B cell (primary cell): ENCODE measurements around the gene COL4A1. TPM values are rescaled to one million over a fixed set of nuclear protein-coding genes. Genes with fewer than 3 reads are reported as not detected.

Experiments used
- ATAC-seq: fragments of 200-7000 bp; cut with Tn5 transposase; one replicate; pipeline ENCODE4 v1.10.0; 2021; ENCODE audit warnings: low read depth, mild to moderate bottlenecking, moderate number of reproducible peaks, moderate library complexity
- CTCF ChIA-PET: fragments of 350-600 bp; sonication (Branson Sonifier 250); formaldehyde crosslinking; loops from one replicate; lab custom pipeline; 2021; ENCODE audit warnings: antibody characterized with exemption, inconsistent platforms; lab: Charles Lee
- POLR2A ChIA-PET: fragments of 350-600 bp; sonication (Branson Sonifier 250); formaldehyde crosslinking; loops from one replicate; lab custom pipeline; 2021; ENCODE audit warnings: antibody characterized with exemption; lab: Charles Lee
- DNase-seq: peaks from one replicate; pipeline ENCODE4 v3.0.0; 2013
- H2AFZ ChIP-seq: 2 replicates; pipeline ENCODE4 v1.6.1; 2012; ENCODE audit warnings: mild to moderate bottlenecking, low read depth, low read length; ENCODE audit not compliant: insufficient read depth, poor library complexity, severe bottlenecking
- H3K27ac ChIP-seq, 2 donors: 1 replicate in 1 of 2; 2 replicates in 1 of 2; pipeline ENCODE4 v1.5.1; 2012 to 2013; ENCODE audit warnings: low read length in 2 of 2, mild to moderate bottlenecking in 2 of 2, moderate library complexity in 1 of 2
- H3K27me3 ChIP-seq, 4 experiments: fragments of 200-600 bp in 1 of 4; sonication (generic) in 1 of 4; replicated peaks in 1 of 4; 1 replicate in 2 of 4; 2 replicates in 2 of 4; pipeline versions ENCODE4 v1.6.1 to v1.7.0; 2013 to 2016; ENCODE audit warnings: low read length in 3 of 4, mild to moderate bottlenecking in 2 of 4, mixed read lengths in 1 of 4, moderate library complexity in 1 of 4; ENCODE audit not compliant: insufficient read depth in 4 of 4, control insufficient read depth in 3 of 4; ENCODE audit errors: control extremely low read depth in 1 of 4
- H3K36me3 ChIP-seq, 2 experiments: replicated peaks in 1 of 2; 1 replicate in 1 of 2; 2 replicates in 1 of 2; pipeline versions ENCODE4 v1.6.1 to v1.7.1; 2013; ENCODE audit warnings: low read length in 1 of 2; ENCODE audit not compliant: insufficient read depth in 2 of 2, control insufficient read depth in 1 of 2; ENCODE audit errors: control extremely low read depth in 1 of 2, extremely low read depth in 1 of 2
- H3K4me1 ChIP-seq, 2 donors: fragments of 200-600 bp in 1 of 2; sonication (generic) in 1 of 2; 1 replicate in 1 of 2; 2 replicates in 1 of 2; pipeline versions ENCODE4 v1.5.1 to v1.6.1; 2013 to 2017; ENCODE audit warnings: low read length in 2 of 2; ENCODE audit not compliant: control insufficient read depth in 2 of 2, insufficient read depth in 2 of 2
- H3K4me2 ChIP-seq: replicated peaks from 2 replicates; pipeline ENCODE3; 2012; ENCODE audit warnings: mild to moderate bottlenecking, low read depth, low read length; ENCODE audit not compliant: poor library complexity, severe bottlenecking
- H3K4me3 ChIP-seq, 5 experiments: fragments of 200-600 bp in 1 of 5; sonication (generic) in 1 of 5; 1 replicate in 3 of 5; 2 replicates in 2 of 5; pipeline versions ENCODE4 v1.5.1 to v1.7.0; 2011 to 2016; ENCODE audit warnings: low read length in 4 of 5, mild to moderate bottlenecking in 4 of 5, low read depth in 2 of 5, control low read depth in 1 of 5, moderate library complexity in 1 of 5; ENCODE audit not compliant: insufficient read depth in 1 of 5; ENCODE audit errors: control extremely low read depth in 1 of 5, extremely low read depth in 1 of 5
- H3K79me2 ChIP-seq: fragments of 200-600 bp; sonication (generic); one replicate; pipeline ENCODE4 v1.6.0; 2016; ENCODE audit warnings: low read length; ENCODE audit not compliant: control insufficient read depth, insufficient read depth
- H3K9ac ChIP-seq: fragments of 200-600 bp; sonication (generic); 2 replicates; pipeline ENCODE4 v1.6.1; 2017; ENCODE audit warnings: mild to moderate bottlenecking, low read length, moderate library complexity
- H3K9me3 ChIP-seq, 3 donors: one replicate each; pipeline versions ENCODE4 v1.6.1 to v1.7.1; 2013; ENCODE audit warnings: low read length in 2 of 3; ENCODE audit not compliant: control insufficient read depth in 2 of 3, insufficient read depth in 1 of 3; ENCODE audit errors: control extremely low read depth in 1 of 3
- H4K20me1 ChIP-seq: 2 replicates; pipeline ENCODE4 v1.6.0; 2012; ENCODE audit warnings: mild to moderate bottlenecking, low read length; ENCODE audit not compliant: insufficient read depth, control insufficient read depth, poor library complexity, severe bottlenecking
- H3K27ac Mint-ChIP-seq: one replicate; pipeline ENCODE4 v1.8.0; 2021; ENCODE audit warnings: mixed read lengths
- H3K27me3 Mint-ChIP-seq: one replicate; pipeline ENCODE4 v1.8.0; 2021; ENCODE audit warnings: mixed read lengths
- H3K4me1 Mint-ChIP-seq: one replicate; pipeline ENCODE4 v1.8.0; 2021; ENCODE audit warnings: mixed read lengths
- H3K4me3 Mint-ChIP-seq: one replicate; pipeline ENCODE4 v1.8.0; 2021; ENCODE audit warnings: mixed read lengths
- H3K9me3 Mint-ChIP-seq: one replicate; pipeline ENCODE4 v1.8.0; 2022; ENCODE audit warnings: mixed read lengths; ENCODE audit not compliant: insufficient read depth
- EZH2 ChIP-seq: IDR thresholded peaks from 2 replicates; pipeline ENCODE4 v1.6.1; 2012; ENCODE audit warnings: borderline replicate concordance, low read depth, mild to moderate bottlenecking, moderate library complexity, low read length; ENCODE audit not compliant: insufficient read depth, poor library complexity, severe bottlenecking
- WGBS: methylation state at CpG from one replicate; pipeline ENCODE4 v1.1.5; 2013; ENCODE audit warnings: missing lambda C conversion rate; ENCODE audit not compliant: insufficient coverage; 5-methylcytosine and 5-hydroxymethylcytosine counted together
- intact Hi-C: fragments of 100-400 bp; cut with micrococcal nuclease; formaldehyde crosslinking; loops from one replicate; pipeline ENCODE4 v1.10.0; 2022
- polyA plus RNA-seq: library from polyadenylated mRNA; depleted of rRNA; stranded (reverse); fragments of >200 nt; gene quantifications from 2 replicates; pipeline ENCODE4 v1.2.3, GENCODE V29; 2012
- total RNA-seq, 2 donors: library from RNA; stranded (reverse); fragments of 120-200 nt in 1 of 2; gene quantifications; 1 replicate in 1 of 2; 2 replicates in 1 of 2; pipeline versions ENCODE4 v1.2.3 to v1.2.4, GENCODE V29; 2013 to 2022
- TF ChIP-seq, protein P1 (sequence below): fragments of 200-600 bp; IDR thresholded peaks from one replicate; pipeline ENCODE4 v1.8.0; 2022; ENCODE audit warnings: antibody characterized with exemption, mild to moderate bottlenecking

COL4A1 gene
- total and polyA plus RNA-seq, 2 donors (not counting 1 experiment from before 2014, with no cell fraction given) = not detected

- Histone ChIP-seq H3K9me3 (no peaks in the 10 kb centered on the region), H2AFZ (no peak overlapping the region), H3K79me2 (no peaks in the 10 kb centered on the region), H3K36me3 (no peaks in the 10 kb centered on the region), H3K27ac (no peak overlapping the region), H4K20me1 (no peaks in the 10 kb centered on the region), H3K4me3 (no peak overlapping the region), H3K27me3 (peaks cover 0 to under 1% (median 0%) of the 10 kb centered on the region in 4 experiments), H3K4me2 (no peak overlapping the region), H3K9ac (no peak overlapping the region), H3K4me1 (no peaks in the 10 kb centered on the region)
- Mint-ChIP-seq H3K27ac (no peak overlapping the region), H3K27me3 (peaks cover 5% of the 10 kb centered on the region), H3K9me3 (no peaks in the 10 kb centered on the region), H3K4me1 (no peaks in the 10 kb centered on the region), H3K4me3 (no peak overlapping the region)
- intact Hi-C loops = no loop called here
- CTCF ChIA-PET = no interaction called here
- TF ChIP-seq, protein P1, sequence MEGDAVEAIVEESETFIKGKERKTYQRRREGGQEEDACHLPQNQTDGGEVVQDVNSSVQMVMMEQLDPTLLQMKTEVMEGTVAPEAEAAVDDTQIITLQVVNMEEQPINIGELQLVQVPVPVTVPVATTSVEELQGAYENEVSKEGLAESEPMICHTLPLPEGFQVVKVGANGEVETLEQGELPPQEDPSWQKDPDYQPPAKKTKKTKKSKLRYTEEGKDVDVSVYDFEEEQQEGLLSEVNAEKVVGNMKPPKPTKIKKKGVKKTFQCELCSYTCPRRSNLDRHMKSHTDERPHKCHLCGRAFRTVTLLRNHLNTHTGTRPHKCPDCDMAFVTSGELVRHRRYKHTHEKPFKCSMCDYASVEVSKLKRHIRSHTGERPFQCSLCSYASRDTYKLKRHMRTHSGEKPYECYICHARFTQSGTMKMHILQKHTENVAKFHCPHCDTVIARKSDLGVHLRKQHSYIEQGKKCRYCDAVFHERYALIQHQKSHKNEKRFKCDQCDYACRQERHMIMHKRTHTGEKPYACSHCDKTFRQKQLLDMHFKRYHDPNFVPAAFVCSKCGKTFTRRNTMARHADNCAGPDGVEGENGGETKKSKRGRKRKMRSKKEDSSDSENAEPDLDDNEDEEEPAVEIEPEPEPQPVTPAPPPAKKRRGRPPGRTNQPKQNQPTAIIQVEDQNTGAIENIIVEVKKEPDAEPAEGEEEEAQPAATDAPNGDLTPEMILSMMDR = no peak
- no peak for TF ChIP-seq EZH2
- POLR2A ChIA-PET = no interaction called here
- ATAC-seq = no peak
- WGBS = 79% methylated on average over 3 of the region's 5 CpGs
- no peak for DNase-seq
These were observed 32.3 kb downstream of the COL4A1 start for GRCh38 chr13:110274687-110275086.

GRCh38 chr13:110273254-110273653 is 33.7 kb downstream of the COL4A1 start:
- H3K79me2 ChIP-seq = no peaks in the 10 kb centered on the region
- no peak overlapping the region for H3K4me3 Mint-ChIP-seq
- no peaks in the 10 kb centered on the region for H4K20me1 ChIP-seq

More at GRCh38 chr13:110273254-110273653, 33.7 kb downstream of the COL4A1 start:
- 86% methylated on average over 1 of the region's 6 CpGs for WGBS
- ChIA-PET POLR2A (no interaction called here), CTCF (no interaction called here)
- H3K9me3 Mint-ChIP-seq = no peaks in the 10 kb centered on the region
- ATAC-seq (no peak), DNase-seq (no peak)
- no peaks in the 10 kb centered on the region for H3K4me1 ChIP-seq
- no peaks in the 10 kb centered on the region for H3K4me1 Mint-ChIP-seq
- H2AFZ ChIP-seq = no peak overlapping the region
- no peaks in the 10 kb centered on the region for H3K27me3 ChIP-seq
- H3K9ac ChIP-seq = no peak overlapping the region
- no peaks in the 10 kb centered on the region for H3K36me3 ChIP-seq
- H3K27ac ChIP-seq = no peak overlapping the region
- TF ChIP-seq, protein P1 = no peak
- TF ChIP-seq EZH2 = no peak
- H3K27me3 Mint-ChIP-seq = peaks cover 5% of the 10 kb centered on the region
- no peak overlapping the region for H3K4me3 ChIP-seq
- intact Hi-C loops = no loop called here
- no peaks in the 10 kb centered on the region for H3K9me3 ChIP-seq
- H3K27ac Mint-ChIP-seq = no peak overlapping the region
- H3K4me2 ChIP-seq = no peak overlapping the region
